Stimulated activated CD8-positive, alpha-beta memory T cell treated with anti-CD3 and anti-CD28 coated beads, Interleukin-4, amount 100 ng/mL, for 4 hours (primary cell): ENCODE data around the gene TUBA1B.
"Not testable (repeated sequence)": the region's sequence is repeated elsewhere in the genome, so short reads cannot be mapped to it uniquely, and the experiment has no call there.

ENCODE experiments used
- DNase-seq, 2 donors: peaks; one replicate each; pipeline ENCODE4 v3.0.0-alpha.2; 2020; ENCODE audit warnings: low read depth in 2 of 2, low spot score in 1 of 2

TUBA1B gene

GRCh38 chr12:49131051-49131893 is at the start of gene TUBA1B:
Gene TUBA1B (minus strand): TSS chr12:49131395. CDS start chr12:49131300, 95 bp downstream.
- DNase-seq = peak; percentile 79 to 85

- DNase-seq = no peak
Measured at GRCh38 chr12:49174218-49174617, 43.0 kb upstream of the TUBA1B start.

GRCh38 chr12:49170924-49171323 is 39.7 kb upstream of the TUBA1B start:
- no peak for DNase-seq

- no peak for DNase-seq
Measured at GRCh38 chr12:49165114-49165513, 33.9 kb upstream of the TUBA1B start.

GRCh38 chr12:49161901-49162300 is 30.7 kb upstream of the TUBA1B start:
- not testable (repeated sequence) for DNase-seq

- DNase-seq = no peak
Measured at GRCh38 chr12:49161092-49161795, 30.0 kb upstream of the TUBA1B start.

GRCh38 chr12:49160399-49160798 is 29.2 kb upstream of the TUBA1B start:
- no peak for DNase-seq

- no peak for DNase-seq
Measured at GRCh38 chr12:49154221-49154620, 23.0 kb upstream of the TUBA1B start.

- no peak for DNase-seq
Measured at GRCh38 chr12:49147384-49147783, 16.2 kb upstream of the TUBA1B start.

GRCh38 chr12:49146406-49146805 is 15.2 kb upstream of the TUBA1B start:
- no peak for DNase-seq

GRCh38 chr12:49144384-49144783 is 13.2 kb upstream of the TUBA1B start:
- no peak for DNase-seq

GRCh38 chr12:49138999-49139398 is 7.8 kb upstream of the TUBA1B start:
- no peak for DNase-seq

- DNase-seq = no peak
Measured at GRCh38 chr12:49138587-49138986, 7.4 kb upstream of the TUBA1B start.

- DNase-seq = no peak
Measured at GRCh38 chr12:49137476-49137875, 6.3 kb upstream of the TUBA1B start.

GRCh38 chr12:49136997-49137396 is 5.8 kb upstream of the TUBA1B start:
- DNase-seq = not testable (repeated sequence)

GRCh38 chr12:49133590-49133989 is 2.4 kb upstream of the TUBA1B start:
- no peak for DNase-seq

- no peak for DNase-seq
Measured at GRCh38 chr12:49133014-49133413, 1.8 kb upstream of the TUBA1B start.

GRCh38 chr12:49131894-49132461 is 783 bp upstream of the TUBA1B start:
- no peak for DNase-seq

GRCh38 chr12:49130151-49131050 is 794 bp downstream of the TUBA1B start:
- peak; percentile 76 to 86 for DNase-seq

GRCh38 chr12:49129332-49130150 is 1.7 kb downstream of the TUBA1B start:
- DNase-seq = no peak
